Peyer's patch (tissue), 4 donors: Measurements from ENCODE around the gene MMD2. TPM values are rescaled to one million over a fixed set of nuclear protein-coding genes. Genes with fewer than 3 reads are reported as not detected.

Experiments
- DNase-seq, 3 donors: peaks; one replicate each; pipeline ENCODE4 v3.0.0-alpha.2; 2017 to 2019
- H3K27ac ChIP-seq, 4 donors: fragments of 200-600 bp; sonication (generic); one replicate each; pipeline ENCODE4 v1.5.1; 2016 to 2019
- H3K27me3 ChIP-seq, 2 donors: fragments of 200-600 bp; sonication (generic); one replicate each; pipeline ENCODE4 v1.5.1; 2019
- H3K36me3 ChIP-seq, 3 donors: fragments of 200-600 bp; sonication (generic); one replicate each; pipeline ENCODE4 v1.5.1; 2016 to 2019
- H3K4me1 ChIP-seq, 4 donors: fragments of 200-600 bp; sonication (generic); one replicate each; pipeline ENCODE4 v1.5.1; 2016 to 2019
- H3K4me3 ChIP-seq, 4 donors: fragments of 200-600 bp; sonication (generic); 1 replicate in 3 of 4; 2 replicates in 1 of 4; pipeline ENCODE4 v1.5.1; 2016 to 2019; ENCODE audit warnings: mild to moderate bottlenecking in 1 of 4
- H3K9me3 ChIP-seq, 4 donors: fragments of 200-600 bp; sonication (generic); one replicate each; pipeline ENCODE4 v1.5.1; 2016 to 2019; ENCODE audit warnings: mild to moderate bottlenecking in 1 of 4
- POLR2A ChIP-seq, 2 donors: fragments of 450-650 bp; IDR thresholded peaks; one replicate each; pipeline ENCODE4 v1.5.1; 2017; ENCODE audit warnings: antibody characterized with exemption in 2 of 2, mild to moderate bottlenecking in 2 of 2, moderate library complexity in 2 of 2
- small RNA-seq, 2 donors: library from RNA; depleted of rRNA; stranded (forward); fragments of <200 nt; gene quantifications; one replicate each; pipeline ENCODE3, GENCODE V24; 2016
- total RNA-seq, 4 donors: library from RNA; depleted of rRNA; stranded (reverse); fragments of >200 nt; gene quantifications; one replicate each; pipeline ENCODE4 v1.1.0, GENCODE V29; 2016
- TF ChIP-seq, protein P1 (sequence below), 6 experiments: fragments of 450-650 bp in 4 of 6; fragments of 200-600 bp in 2 of 6; sonication (generic) in 1 of 6; IDR thresholded peaks; one replicate each; pipeline ENCODE4 v1.5.1; 2017 to 2019; ENCODE audit warnings: antibody characterized with exemption in 6 of 6, mild to moderate bottlenecking in 3 of 6, moderate library complexity in 1 of 6

The MMD2 gene
- total RNA-seq, 4 donors from 2014 or later, result not detected

DNA sequence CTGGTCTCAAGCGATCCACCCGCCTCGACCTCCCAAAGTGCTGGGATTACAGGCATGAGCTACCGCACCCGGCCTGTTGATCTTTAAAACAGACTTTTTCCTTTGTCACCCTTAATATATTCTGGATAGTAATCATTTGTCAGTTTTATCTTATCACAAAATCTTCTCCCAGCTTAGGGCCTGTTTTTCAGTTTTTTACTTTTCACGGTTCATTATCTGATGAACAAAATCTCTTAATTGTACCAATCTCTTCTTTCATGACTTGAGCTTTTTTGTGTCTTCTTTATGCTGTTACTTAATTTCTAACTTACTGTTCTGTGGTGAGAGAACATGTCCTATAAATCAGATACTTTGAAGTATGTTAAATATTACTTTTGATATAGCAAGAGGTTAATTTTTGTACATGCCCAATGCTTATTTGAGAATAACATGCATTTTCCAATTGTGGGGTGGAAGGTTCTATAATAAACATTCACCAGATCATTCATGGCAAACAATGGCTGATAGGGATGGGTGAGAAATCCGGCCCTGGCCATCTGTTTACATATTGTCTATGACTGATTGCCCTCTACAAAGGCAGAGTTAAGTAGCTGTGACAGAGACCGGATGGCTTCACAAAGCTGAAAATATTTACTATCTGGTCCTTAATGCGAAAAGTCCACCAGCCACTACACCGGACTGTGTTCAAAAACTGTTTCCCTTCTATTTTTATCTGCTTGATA is 102.5 kb downstream of the MMD2 start:
- Histone ChIP-seq H3K27me3 (no peaks in the 10 kb centered on the region), H3K9me3 (no peaks in the 10 kb centered on the region), H3K36me3 (no peaks in the 10 kb centered on the region), H3K4me1 (no peaks in the 10 kb centered on the region), H3K27ac (no peak overlapping the region), H3K4me3 (no peak overlapping the region)
- DNase-seq, result no peak
- no peak for TF ChIP-seq POLR2A (IDR thresholded peaks at IDR 0.05)
- TF ChIP-seq, protein P1, sequence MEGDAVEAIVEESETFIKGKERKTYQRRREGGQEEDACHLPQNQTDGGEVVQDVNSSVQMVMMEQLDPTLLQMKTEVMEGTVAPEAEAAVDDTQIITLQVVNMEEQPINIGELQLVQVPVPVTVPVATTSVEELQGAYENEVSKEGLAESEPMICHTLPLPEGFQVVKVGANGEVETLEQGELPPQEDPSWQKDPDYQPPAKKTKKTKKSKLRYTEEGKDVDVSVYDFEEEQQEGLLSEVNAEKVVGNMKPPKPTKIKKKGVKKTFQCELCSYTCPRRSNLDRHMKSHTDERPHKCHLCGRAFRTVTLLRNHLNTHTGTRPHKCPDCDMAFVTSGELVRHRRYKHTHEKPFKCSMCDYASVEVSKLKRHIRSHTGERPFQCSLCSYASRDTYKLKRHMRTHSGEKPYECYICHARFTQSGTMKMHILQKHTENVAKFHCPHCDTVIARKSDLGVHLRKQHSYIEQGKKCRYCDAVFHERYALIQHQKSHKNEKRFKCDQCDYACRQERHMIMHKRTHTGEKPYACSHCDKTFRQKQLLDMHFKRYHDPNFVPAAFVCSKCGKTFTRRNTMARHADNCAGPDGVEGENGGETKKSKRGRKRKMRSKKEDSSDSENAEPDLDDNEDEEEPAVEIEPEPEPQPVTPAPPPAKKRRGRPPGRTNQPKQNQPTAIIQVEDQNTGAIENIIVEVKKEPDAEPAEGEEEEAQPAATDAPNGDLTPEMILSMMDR (IDR thresholded peaks at IDR 0.05), result no peak

Small RNAs within 50 kb of the gene (small RNA-seq; reads per million reads assigned to genes)
- 0 reads per million in 2 donors for gene AC092032.1

Other genes with a start within 250 kb of the MMD2 start
- gene AP5Z1, start 183.6 kb downstream of the MMD2 start, total RNA-seq, result 10 to 100 TPM; 51.0 to 93.0 (median 69.9) TPM
- not detected for gene PAPOLB, start 97.2 kb downstream of the MMD2 start, total RNA-seq
- 10 to 100 TPM in 1 of 4 donors, 1 to 10 TPM in 3; 1.1 to 16.5 (median 4.5) TPM for gene RADIL, start 75.5 kb downstream of the MMD2 start, total RNA-seq
- gene RBAK, start 86.7 kb upstream of the MMD2 start, total RNA-seq, result 10 to 100 TPM; 10.9 to 13.2 (median 11.8) TPM
- gene WIPI2, start 231.0 kb upstream of the MMD2 start, total RNA-seq, result 10 to 100 TPM; 45.7 to 67.7 (median 50.0) TPM